GM10248 (cell line): ENCODE measurements around the gene SALL1.

Experiments
- CTCF ChIA-PET: fragments of 300-600 bp; sonication (Branson Sonifier 250); formaldehyde crosslinking; extraction: SDS; loops from one replicate; lab custom pipeline; 2021; ENCODE audit warnings: antibody characterized with exemption; lab: Yijun Ruan, JAX
- POLR2A ChIA-PET: fragments of 350-650 bp; sonication (Branson Sonifier 250); formaldehyde crosslinking; extraction: SDS; loops from one replicate; lab custom pipeline; 2020; ENCODE audit warnings: antibody characterized with exemption; lab: Yijun Ruan, JAX
- DNase-seq: peaks from one replicate; pipeline ENCODE4 v3.0.0; 2012; ENCODE audit errors: extremely low spot score
- CTCF ChIP-seq: IDR thresholded peaks from 2 replicates; pipeline ENCODE4 v1.5.1; 2012; ENCODE audit warnings: mild to moderate bottlenecking, low read depth; ENCODE audit errors: extremely low read depth, missing control alignments, control extremely low read depth

Gene SALL1

GRCh38 chr16:51180719-51181502, 29.8 kb upstream of the SALL1 start:
- DNase-seq: no peak
- POLR2A ChIA-PET: no interaction called here
- CTCF ChIA-PET: no interaction called here
- TF ChIP-seq CTCF: no peak

GRCh38 chr16:51175081-51175480, 24.0 kb upstream of the SALL1 start:
- ChIA-PET CTCF (no interaction called here), POLR2A (no interaction called here)
- DNase-seq: no peak
- no peak for TF ChIP-seq CTCF

GRCh38 chr16:51172368-51172767, 21.3 kb upstream of the SALL1 start:
- no peak for DNase-seq
- POLR2A ChIA-PET: no interaction called here

GRCh38 chr16:51168755-51169154, 17.7 kb upstream of the SALL1 start:
- ChIA-PET POLR2A (no interaction called here), CTCF (no interaction called here)
- no peak for DNase-seq
- no peak for TF ChIP-seq CTCF

More at GRCh38 chr16:51172368-51172767, 21.3 kb upstream of the SALL1 start:
- CTCF ChIA-PET: no interaction called here
- TF ChIP-seq CTCF: no peak

- no peak for DNase-seq
- TF ChIP-seq CTCF: no peak
- ChIA-PET CTCF (no interaction called here), POLR2A (no interaction called here)
Observed at GRCh38 chr16:51167170-51167895, 16.3 kb upstream of the SALL1 start.

- CTCF ChIA-PET: no interaction called here
- POLR2A ChIA-PET: no interaction called here
- TF ChIP-seq CTCF: no peak
- no peak for DNase-seq
Observed at GRCh38 chr16:51166541-51166940, 15.5 kb upstream of the SALL1 start.
